HCT116 (cell line): ENCODE data around the gene AS3MT. TPM values are rescaled to one million over a fixed set of nuclear protein-coding genes. Genes with fewer than 3 reads are reported as not detected.

Experiments used
- ATAC-seq: fragments of 200-7000 bp; cut with Tn5 transposase; 2 replicates; pipeline ENCODE4 v1.9.1; 2020; ENCODE audit warnings: mild to moderate bottlenecking, moderate library complexity
- BruUV-seq: library from RNA; stranded (reverse); fragments of 400-500 nt; replicated peaks from 2 replicates; lab custom pipeline; 2021; lab: Mats Ljungman, UMichigan
- CTCF ChIA-PET: fragments of 300-600 bp; sonication (Branson Sonifier 250); formaldehyde crosslinking; loops from one replicate; lab custom pipeline; 2021; ENCODE audit warnings: antibody characterized with exemption; lab: Charles Lee
- POLR2A ChIA-PET: fragments of 300-600, 350-600 bp; sonication (Branson Sonifier 250); formaldehyde crosslinking; loops from one replicate; lab custom pipeline; 2021; ENCODE audit warnings: antibody characterized with exemption; lab: Charles Lee
- RAD21 ChIA-PET, 2 experiments: fragments of 300-600 bp; sonication (Branson Sonifier 250); formaldehyde crosslinking; loops; one replicate each; lab custom pipeline; 2023; ENCODE audit warnings: low total read pairs in 2 of 2; ENCODE audit not compliant: uncharacterized antibody in 2 of 2, unreplicated experiment in 2 of 2, low non-redundant PET in 1 of 2; lab: Charles Lee
- DNase-seq: peaks from one replicate; pipeline ENCODE4 v3.0.0-alpha.2; 2010; ENCODE audit warnings: low read depth, low spot score
- H2AFZ ChIP-seq: fragments of 200-600 bp; shearing (Covaris generic), sonication (generic); 2 replicates; pipeline ENCODE4 v1.6.1; 2017; ENCODE audit warnings: low read depth, mixed run types, mixed read lengths, antibody characterized with exemption, low read length; ENCODE audit not compliant: poor library complexity, severe bottlenecking
- H3K27ac ChIP-seq: 2 replicates; pipeline ENCODE4 v1.5.1; 2012; ENCODE audit warnings: low read depth, low read length
- H3K27me3 ChIP-seq: fragments of 200-600 bp; sonication (generic); 2 replicates; pipeline ENCODE4 v1.6.1; 2016; ENCODE audit warnings: mixed run types, low read length, mixed read lengths; ENCODE audit not compliant: insufficient read depth
- H3K36me3 ChIP-seq, 2 experiments: fragments of 200-500 bp in 1 of 2; fragments of 200-600 bp in 1 of 2; sonication (Bioruptor generic) in 1 of 2; sonication (generic) in 1 of 2; 2 replicates each; pipeline versions ENCODE4 v1.5.1 to v1.6.1; 2014 to 2016; ENCODE audit warnings: low read length in 2 of 2, inconsistent platforms in 1 of 2, mixed read lengths in 1 of 2, mixed run types in 1 of 2; ENCODE audit not compliant: insufficient read depth in 2 of 2, control insufficient read depth in 1 of 2
- H3K4me1 ChIP-seq, 2 experiments: fragments of 200-600 bp in 1 of 2; sonication (generic) in 1 of 2; 2 replicates each; pipeline versions ENCODE4 v1.5.1 to v1.6.1; 2012 to 2017; ENCODE audit warnings: low read length in 2 of 2, inconsistent platforms in 1 of 2, mild to moderate bottlenecking in 1 of 2, mixed read lengths in 1 of 2, mixed run types in 1 of 2, moderate library complexity in 1 of 2; ENCODE audit not compliant: insufficient read depth in 2 of 2, control insufficient read depth in 1 of 2
- H3K4me2 ChIP-seq: fragments of 200-600 bp; sonication (generic); 2 replicates; pipeline ENCODE4 v1.6.1; 2017; ENCODE audit warnings: mixed run types, low read length, mixed read lengths
- H3K4me3 ChIP-seq, 2 experiments: fragments of 200-600 bp in 1 of 2; sonication (generic) in 1 of 2; replicated peaks in 1 of 2; 2 replicates each; pipeline ENCODE4 v1.5.1; 2011 to 2016; ENCODE audit warnings: low read length in 2 of 2, control low read depth in 1 of 2, low read depth in 1 of 2, mild to moderate bottlenecking in 1 of 2, mixed read lengths in 1 of 2, mixed run types in 1 of 2
- H3K79me2 ChIP-seq: fragments of 200-600 bp; sonication (generic); 2 replicates; pipeline ENCODE4 v1.6.1; 2017; ENCODE audit warnings: mild to moderate bottlenecking, mixed run types, low read length, moderate library complexity, mixed read lengths; ENCODE audit not compliant: insufficient read depth
- H3K9ac ChIP-seq: fragments of 200-600 bp; sonication (generic); 2 replicates; pipeline ENCODE4 v1.6.1; 2016; ENCODE audit warnings: low read length, mixed read lengths
- H3K9me2 ChIP-seq: fragments of 200-600 bp; sonication (generic), shearing (Covaris generic); 2 replicates; pipeline ENCODE4 v1.6.1; 2017; ENCODE audit warnings: mixed run types, mild to moderate bottlenecking, moderate library complexity; ENCODE audit not compliant: insufficient read depth
- H3K9me3 ChIP-seq, 2 experiments: fragments of 200-500 bp in 1 of 2; fragments of 200-600 bp in 1 of 2; sonication (Bioruptor generic) in 1 of 2; sonication (generic) in 1 of 2; 2 replicates each; pipeline ENCODE4 v1.6.1; 2014 to 2017; ENCODE audit warnings: low read length in 2 of 2, mixed read lengths in 2 of 2, inconsistent platforms in 1 of 2, low read depth in 1 of 2, mild to moderate bottlenecking in 1 of 2, mixed run types in 1 of 2, moderate library complexity in 1 of 2; ENCODE audit not compliant: control insufficient read depth in 1 of 2, insufficient read depth in 1 of 2
- H4K20me1 ChIP-seq: fragments of 200-600 bp; sonication (generic), shearing (Covaris generic); 2 replicates; pipeline ENCODE4 v1.6.1; 2017; ENCODE audit warnings: mixed run types, mild to moderate bottlenecking, moderate library complexity; ENCODE audit not compliant: insufficient read depth
- FOSL1 ChIP-seq: IDR thresholded peaks from 2 replicates; pipeline ENCODE4 v1.6.1; 2012; ENCODE audit warnings: low read depth
- POLR2A ChIP-seq: IDR thresholded peaks from 2 replicates; pipeline ENCODE4 v1.7.0; 2011; ENCODE audit warnings: borderline replicate concordance; ENCODE audit not compliant: insufficient read depth, insufficient read length; ENCODE audit errors: extremely low read depth
- RAD21 ChIP-seq: IDR thresholded peaks from 2 replicates; pipeline ENCODE4 v1.6.1; 2012; ENCODE audit warnings: low read depth, mild to moderate bottlenecking
- SIN3A ChIP-seq: IDR thresholded peaks from 2 replicates; pipeline ENCODE4 v1.6.1; 2012; ENCODE audit warnings: low read depth
- SP1 ChIP-seq: IDR thresholded peaks from 2 replicates; pipeline ENCODE4 v1.6.1; 2012; ENCODE audit warnings: low read depth
- intact Hi-C: fragments of 100-400 bp; cut with micrococcal nuclease; formaldehyde crosslinking; loops from 2 replicates; pipeline ENCODE4 v1.10.0; 2022
- total RNA-seq: library from RNA; stranded (reverse); gene quantifications from one replicate; pipeline ENCODE4 v1.2.1, GENCODE V29; 2021; ENCODE audit not compliant: unreplicated experiment
- TF ChIP-seq, protein P1 (sequence below), 3 experiments: fragments of 200-600 bp in 1 of 3; sonication (generic) in 1 of 3; IDR thresholded peaks in 2 of 3; conservative IDR thresholded peaks in 1 of 3; 2 replicates each; pipeline ENCODE4 v1.5.1; 2012 to 2017; ENCODE audit warnings: low read depth in 2 of 3, low read length in 2 of 3, antibody characterized with exemption in 1 of 3, borderline replicate concordance in 1 of 3, control low read depth in 1 of 3, mild to moderate bottlenecking in 1 of 3, mixed read lengths in 1 of 3, mixed run types in 1 of 3, moderate library complexity in 1 of 3; ENCODE audit not compliant: insufficient read depth in 1 of 3
- TF ChIP-seq, protein P2 (sequence below): IDR thresholded peaks from 2 replicates; pipeline ENCODE4 v1.6.1; 2012; ENCODE audit warnings: low read depth

AS3MT gene
- total RNA-seq, 1 experiment from 2014 or later = 0.79 TPM

DNA sequence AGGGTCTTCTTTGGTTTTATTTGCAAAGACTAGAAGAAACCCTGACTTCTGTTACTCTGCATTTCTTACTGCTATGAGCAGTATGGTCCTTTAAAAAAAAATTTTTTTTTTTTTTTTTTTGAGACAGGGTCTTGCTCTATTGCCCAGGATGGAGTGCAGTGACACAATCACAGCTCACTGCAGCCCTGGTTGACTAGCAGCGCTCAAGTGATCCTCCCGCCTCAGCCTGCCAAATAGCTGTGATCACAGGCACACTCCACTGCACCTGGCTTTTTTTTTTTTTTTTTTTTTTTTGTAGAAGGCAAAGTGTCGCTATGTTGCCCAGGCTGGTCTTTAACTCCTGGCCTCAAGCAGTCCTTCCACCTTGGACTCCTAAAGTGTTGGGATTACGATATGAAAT is 66.2 kb downstream of the AS3MT start:
- TF ChIP-seq, protein P1, sequence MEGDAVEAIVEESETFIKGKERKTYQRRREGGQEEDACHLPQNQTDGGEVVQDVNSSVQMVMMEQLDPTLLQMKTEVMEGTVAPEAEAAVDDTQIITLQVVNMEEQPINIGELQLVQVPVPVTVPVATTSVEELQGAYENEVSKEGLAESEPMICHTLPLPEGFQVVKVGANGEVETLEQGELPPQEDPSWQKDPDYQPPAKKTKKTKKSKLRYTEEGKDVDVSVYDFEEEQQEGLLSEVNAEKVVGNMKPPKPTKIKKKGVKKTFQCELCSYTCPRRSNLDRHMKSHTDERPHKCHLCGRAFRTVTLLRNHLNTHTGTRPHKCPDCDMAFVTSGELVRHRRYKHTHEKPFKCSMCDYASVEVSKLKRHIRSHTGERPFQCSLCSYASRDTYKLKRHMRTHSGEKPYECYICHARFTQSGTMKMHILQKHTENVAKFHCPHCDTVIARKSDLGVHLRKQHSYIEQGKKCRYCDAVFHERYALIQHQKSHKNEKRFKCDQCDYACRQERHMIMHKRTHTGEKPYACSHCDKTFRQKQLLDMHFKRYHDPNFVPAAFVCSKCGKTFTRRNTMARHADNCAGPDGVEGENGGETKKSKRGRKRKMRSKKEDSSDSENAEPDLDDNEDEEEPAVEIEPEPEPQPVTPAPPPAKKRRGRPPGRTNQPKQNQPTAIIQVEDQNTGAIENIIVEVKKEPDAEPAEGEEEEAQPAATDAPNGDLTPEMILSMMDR (IDR thresholded peaks at IDR 0.05 in 2 of 3, conservative IDR thresholded peaks at IDR 0.05 in 1 of 3; ENCODE audit: borderline replicate concordance in 1 of 3, insufficient read depth in 1 of 3, low read depth in 2 of 3, low read length in 2 of 3) = no peak
- TF ChIP-seq SP1 (no peak), POLR2A (no peak), RAD21 (no peak), SIN3A (no peak), FOSL1 (no peak)
- TF ChIP-seq, protein P2, sequence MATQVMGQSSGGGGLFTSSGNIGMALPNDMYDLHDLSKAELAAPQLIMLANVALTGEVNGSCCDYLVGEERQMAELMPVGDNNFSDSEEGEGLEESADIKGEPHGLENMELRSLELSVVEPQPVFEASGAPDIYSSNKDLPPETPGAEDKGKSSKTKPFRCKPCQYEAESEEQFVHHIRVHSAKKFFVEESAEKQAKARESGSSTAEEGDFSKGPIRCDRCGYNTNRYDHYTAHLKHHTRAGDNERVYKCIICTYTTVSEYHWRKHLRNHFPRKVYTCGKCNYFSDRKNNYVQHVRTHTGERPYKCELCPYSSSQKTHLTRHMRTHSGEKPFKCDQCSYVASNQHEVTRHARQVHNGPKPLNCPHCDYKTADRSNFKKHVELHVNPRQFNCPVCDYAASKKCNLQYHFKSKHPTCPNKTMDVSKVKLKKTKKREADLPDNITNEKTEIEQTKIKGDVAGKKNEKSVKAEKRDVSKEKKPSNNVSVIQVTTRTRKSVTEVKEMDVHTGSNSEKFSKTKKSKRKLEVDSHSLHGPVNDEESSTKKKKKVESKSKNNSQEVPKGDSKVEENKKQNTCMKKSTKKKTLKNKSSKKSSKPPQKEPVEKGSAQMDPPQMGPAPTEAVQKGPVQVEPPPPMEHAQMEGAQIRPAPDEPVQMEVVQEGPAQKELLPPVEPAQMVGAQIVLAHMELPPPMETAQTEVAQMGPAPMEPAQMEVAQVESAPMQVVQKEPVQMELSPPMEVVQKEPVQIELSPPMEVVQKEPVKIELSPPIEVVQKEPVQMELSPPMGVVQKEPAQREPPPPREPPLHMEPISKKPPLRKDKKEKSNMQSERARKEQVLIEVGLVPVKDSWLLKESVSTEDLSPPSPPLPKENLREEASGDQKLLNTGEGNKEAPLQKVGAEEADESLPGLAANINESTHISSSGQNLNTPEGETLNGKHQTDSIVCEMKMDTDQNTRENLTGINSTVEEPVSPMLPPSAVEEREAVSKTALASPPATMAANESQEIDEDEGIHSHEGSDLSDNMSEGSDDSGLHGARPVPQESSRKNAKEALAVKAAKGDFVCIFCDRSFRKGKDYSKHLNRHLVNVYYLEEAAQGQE = no peak
- H2AFZ ChIP-seq = no peak overlapping the region
- intact Hi-C loops = no loop called here
- H4K20me1 ChIP-seq = 0 out of 2 replicates have a peak, but pooled peaks cover 4% of the 10 kb centered on the region
- no peak overlapping the region for H3K9ac ChIP-seq
- H3K9me2 ChIP-seq = no peaks in the 10 kb centered on the region
- no peaks in the 10 kb centered on the region for H3K36me3 ChIP-seq
- peaks cover 13% of the 10 kb centered on the region; the same call in 1 of the 2 replicates for H3K79me2 ChIP-seq
- no peak for DNase-seq
- ChIA-PET CTCF (no interaction called here), RAD21 (no interaction called here), POLR2A (no interaction called here)
- H3K4me2 ChIP-seq = no peak overlapping the region
- peaks cover 0 to 5% of the 10 kb centered on the region in 2 experiments; a peak in 1 of 4 replicates for H3K4me1 ChIP-seq
- H3K9me3 ChIP-seq = no peaks in the 10 kb centered on the region
- ATAC-seq = no peak
- no peaks in the 10 kb centered on the region for H3K27me3 ChIP-seq
- no TSS peak for BruUV-seq
- no peak overlapping the region for H3K27ac ChIP-seq
- H3K4me3 ChIP-seq = no peak overlapping the region
